B cell (primary cell): Measurements from ENCODE around the gene CHAF1A. TPM values are rescaled to one million over a fixed set of nuclear protein-coding genes. Genes with fewer than 3 reads are reported as not detected.

Source experiments
- ATAC-seq: fragments of 200-7000 bp; cut with Tn5 transposase; one replicate; pipeline ENCODE4 v1.10.0; 2021; ENCODE audit warnings: low read depth, mild to moderate bottlenecking, moderate number of reproducible peaks, moderate library complexity
- CTCF ChIA-PET: fragments of 350-600 bp; sonication (Branson Sonifier 250); formaldehyde crosslinking; loops from one replicate; lab custom pipeline; 2021; ENCODE audit warnings: antibody characterized with exemption, inconsistent platforms; lab: Charles Lee
- POLR2A ChIA-PET: fragments of 350-600 bp; sonication (Branson Sonifier 250); formaldehyde crosslinking; loops from one replicate; lab custom pipeline; 2021; ENCODE audit warnings: antibody characterized with exemption; lab: Charles Lee
- DNase-seq: peaks from one replicate; pipeline ENCODE4 v3.0.0; 2013
- H2AFZ ChIP-seq: 2 replicates; pipeline ENCODE4 v1.6.1; 2012; ENCODE audit warnings: mild to moderate bottlenecking, low read depth, low read length; ENCODE audit not compliant: insufficient read depth, poor library complexity, severe bottlenecking
- H3K27ac ChIP-seq, 2 donors: 1 replicate in 1 of 2; 2 replicates in 1 of 2; pipeline ENCODE4 v1.5.1; 2012 to 2013; ENCODE audit warnings: low read length in 2 of 2, mild to moderate bottlenecking in 2 of 2, moderate library complexity in 1 of 2
- H3K27me3 ChIP-seq, 4 experiments: fragments of 200-600 bp in 1 of 4; sonication (generic) in 1 of 4; replicated peaks in 1 of 4; 1 replicate in 2 of 4; 2 replicates in 2 of 4; pipeline versions ENCODE4 v1.6.1 to v1.7.0; 2013 to 2016; ENCODE audit warnings: low read length in 3 of 4, mild to moderate bottlenecking in 2 of 4, mixed read lengths in 1 of 4, moderate library complexity in 1 of 4; ENCODE audit not compliant: insufficient read depth in 4 of 4, control insufficient read depth in 3 of 4; ENCODE audit errors: control extremely low read depth in 1 of 4
- H3K36me3 ChIP-seq, 2 experiments: replicated peaks in 1 of 2; 1 replicate in 1 of 2; 2 replicates in 1 of 2; pipeline versions ENCODE4 v1.6.1 to v1.7.1; 2013; ENCODE audit warnings: low read length in 1 of 2; ENCODE audit not compliant: insufficient read depth in 2 of 2, control insufficient read depth in 1 of 2; ENCODE audit errors: control extremely low read depth in 1 of 2, extremely low read depth in 1 of 2
- H3K4me1 ChIP-seq, 2 donors: fragments of 200-600 bp in 1 of 2; sonication (generic) in 1 of 2; 1 replicate in 1 of 2; 2 replicates in 1 of 2; pipeline versions ENCODE4 v1.5.1 to v1.6.1; 2013 to 2017; ENCODE audit warnings: low read length in 2 of 2; ENCODE audit not compliant: control insufficient read depth in 2 of 2, insufficient read depth in 2 of 2
- H3K4me2 ChIP-seq: replicated peaks from 2 replicates; pipeline ENCODE3; 2012; ENCODE audit warnings: mild to moderate bottlenecking, low read depth, low read length; ENCODE audit not compliant: poor library complexity, severe bottlenecking
- H3K4me3 ChIP-seq, 5 experiments: fragments of 200-600 bp in 1 of 5; sonication (generic) in 1 of 5; 1 replicate in 3 of 5; 2 replicates in 2 of 5; pipeline versions ENCODE4 v1.5.1 to v1.7.0; 2011 to 2016; ENCODE audit warnings: low read length in 4 of 5, mild to moderate bottlenecking in 4 of 5, low read depth in 2 of 5, control low read depth in 1 of 5, moderate library complexity in 1 of 5; ENCODE audit not compliant: insufficient read depth in 1 of 5; ENCODE audit errors: control extremely low read depth in 1 of 5, extremely low read depth in 1 of 5
- H3K79me2 ChIP-seq: fragments of 200-600 bp; sonication (generic); one replicate; pipeline ENCODE4 v1.6.0; 2016; ENCODE audit warnings: low read length; ENCODE audit not compliant: control insufficient read depth, insufficient read depth
- H3K9ac ChIP-seq: fragments of 200-600 bp; sonication (generic); 2 replicates; pipeline ENCODE4 v1.6.1; 2017; ENCODE audit warnings: mild to moderate bottlenecking, low read length, moderate library complexity
- H3K9me3 ChIP-seq, 3 donors: one replicate each; pipeline versions ENCODE4 v1.6.1 to v1.7.1; 2013; ENCODE audit warnings: low read length in 2 of 3; ENCODE audit not compliant: control insufficient read depth in 2 of 3, insufficient read depth in 1 of 3; ENCODE audit errors: control extremely low read depth in 1 of 3
- H4K20me1 ChIP-seq: 2 replicates; pipeline ENCODE4 v1.6.0; 2012; ENCODE audit warnings: mild to moderate bottlenecking, low read length; ENCODE audit not compliant: insufficient read depth, control insufficient read depth, poor library complexity, severe bottlenecking
- H3K27ac Mint-ChIP-seq: one replicate; pipeline ENCODE4 v1.8.0; 2021; ENCODE audit warnings: mixed read lengths
- H3K27me3 Mint-ChIP-seq: one replicate; pipeline ENCODE4 v1.8.0; 2021; ENCODE audit warnings: mixed read lengths
- H3K4me1 Mint-ChIP-seq: one replicate; pipeline ENCODE4 v1.8.0; 2021; ENCODE audit warnings: mixed read lengths
- H3K4me3 Mint-ChIP-seq: one replicate; pipeline ENCODE4 v1.8.0; 2021; ENCODE audit warnings: mixed read lengths
- H3K9me3 Mint-ChIP-seq: one replicate; pipeline ENCODE4 v1.8.0; 2022; ENCODE audit warnings: mixed read lengths; ENCODE audit not compliant: insufficient read depth
- EZH2 ChIP-seq: IDR thresholded peaks from 2 replicates; pipeline ENCODE4 v1.6.1; 2012; ENCODE audit warnings: borderline replicate concordance, low read depth, mild to moderate bottlenecking, moderate library complexity, low read length; ENCODE audit not compliant: insufficient read depth, poor library complexity, severe bottlenecking
- WGBS: methylation state at CpG from one replicate; pipeline ENCODE4 v1.1.5; 2013; ENCODE audit warnings: missing lambda C conversion rate; ENCODE audit not compliant: insufficient coverage; 5-methylcytosine and 5-hydroxymethylcytosine counted together
- intact Hi-C: fragments of 100-400 bp; cut with micrococcal nuclease; formaldehyde crosslinking; loops from one replicate; pipeline ENCODE4 v1.10.0; 2022
- polyA plus RNA-seq: library from polyadenylated mRNA; depleted of rRNA; stranded (reverse); fragments of >200 nt; gene quantifications from 2 replicates; pipeline ENCODE4 v1.2.3, GENCODE V29; 2012
- total RNA-seq, 2 donors: library from RNA; stranded (reverse); fragments of 120-200 nt in 1 of 2; gene quantifications; 1 replicate in 1 of 2; 2 replicates in 1 of 2; pipeline versions ENCODE4 v1.2.3 to v1.2.4, GENCODE V29; 2013 to 2022
- TF ChIP-seq, protein P1 (sequence below): fragments of 200-600 bp; IDR thresholded peaks from one replicate; pipeline ENCODE4 v1.8.0; 2022; ENCODE audit warnings: antibody characterized with exemption, mild to moderate bottlenecking

Gene CHAF1A
- total and polyA plus RNA-seq, 2 donors (not counting 1 experiment from before 2014, with no cell fraction given): 15.1 to 19.7 TPM

DNA sequence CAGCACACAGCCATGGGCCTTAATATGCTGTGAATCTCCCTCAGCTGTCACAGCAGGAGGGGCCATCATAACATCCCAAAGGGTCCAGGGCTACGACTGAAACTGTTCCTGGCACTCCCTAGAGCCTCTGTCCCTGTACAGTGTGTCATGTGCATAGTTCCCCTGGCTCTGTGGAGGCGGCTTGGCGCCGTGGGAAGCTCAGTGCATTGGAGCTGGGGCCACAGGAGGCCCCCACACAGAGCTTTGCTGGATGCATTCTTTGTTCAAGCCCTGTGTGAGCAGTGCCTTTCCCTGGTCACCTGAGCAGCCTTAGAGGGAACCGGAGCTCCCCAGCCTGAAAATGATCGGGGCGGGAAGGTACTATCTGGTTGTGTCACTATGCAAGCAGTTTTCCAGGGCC, 33.8 kb downstream of the CHAF1A start:
- no peaks in the 10 kb centered on the region for H3K9me3 ChIP-seq
- no peaks in the 10 kb centered on the region for H3K9me3 Mint-ChIP-seq
- ChIA-PET POLR2A (no interaction called here), CTCF (no interaction called here)
- H3K27ac Mint-ChIP-seq: no peak overlapping the region
- H3K9ac ChIP-seq: no peak overlapping the region
- H3K27ac ChIP-seq: no peak overlapping the region
- H3K4me2 ChIP-seq: no peak overlapping the region
- peaks cover 4% of the 10 kb centered on the region for H3K79me2 ChIP-seq
- no peak for DNase-seq
- H3K4me3 ChIP-seq: no peak overlapping the region
- ATAC-seq: no peak
- H3K27me3 Mint-ChIP-seq: no peaks in the 10 kb centered on the region
- no peak overlapping the region for H2AFZ ChIP-seq
- no peaks in the 10 kb centered on the region for H3K36me3 ChIP-seq
- no peaks in the 10 kb centered on the region for H4K20me1 ChIP-seq
- peaks cover 17 to 21% of the 10 kb centered on the region in 2 donors for H3K4me1 ChIP-seq
- no peak for TF ChIP-seq EZH2
- TF ChIP-seq, protein P1, sequence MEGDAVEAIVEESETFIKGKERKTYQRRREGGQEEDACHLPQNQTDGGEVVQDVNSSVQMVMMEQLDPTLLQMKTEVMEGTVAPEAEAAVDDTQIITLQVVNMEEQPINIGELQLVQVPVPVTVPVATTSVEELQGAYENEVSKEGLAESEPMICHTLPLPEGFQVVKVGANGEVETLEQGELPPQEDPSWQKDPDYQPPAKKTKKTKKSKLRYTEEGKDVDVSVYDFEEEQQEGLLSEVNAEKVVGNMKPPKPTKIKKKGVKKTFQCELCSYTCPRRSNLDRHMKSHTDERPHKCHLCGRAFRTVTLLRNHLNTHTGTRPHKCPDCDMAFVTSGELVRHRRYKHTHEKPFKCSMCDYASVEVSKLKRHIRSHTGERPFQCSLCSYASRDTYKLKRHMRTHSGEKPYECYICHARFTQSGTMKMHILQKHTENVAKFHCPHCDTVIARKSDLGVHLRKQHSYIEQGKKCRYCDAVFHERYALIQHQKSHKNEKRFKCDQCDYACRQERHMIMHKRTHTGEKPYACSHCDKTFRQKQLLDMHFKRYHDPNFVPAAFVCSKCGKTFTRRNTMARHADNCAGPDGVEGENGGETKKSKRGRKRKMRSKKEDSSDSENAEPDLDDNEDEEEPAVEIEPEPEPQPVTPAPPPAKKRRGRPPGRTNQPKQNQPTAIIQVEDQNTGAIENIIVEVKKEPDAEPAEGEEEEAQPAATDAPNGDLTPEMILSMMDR: no peak
- H3K4me1 Mint-ChIP-seq: peaks cover 19% of the 10 kb centered on the region
- no peaks in the 10 kb centered on the region for H3K27me3 ChIP-seq
- no peak overlapping the region for H3K4me3 Mint-ChIP-seq
- 96% methylated on average over 7 of the region's 7 CpGs for WGBS
- intact Hi-C loops: no loop called here

DNA sequence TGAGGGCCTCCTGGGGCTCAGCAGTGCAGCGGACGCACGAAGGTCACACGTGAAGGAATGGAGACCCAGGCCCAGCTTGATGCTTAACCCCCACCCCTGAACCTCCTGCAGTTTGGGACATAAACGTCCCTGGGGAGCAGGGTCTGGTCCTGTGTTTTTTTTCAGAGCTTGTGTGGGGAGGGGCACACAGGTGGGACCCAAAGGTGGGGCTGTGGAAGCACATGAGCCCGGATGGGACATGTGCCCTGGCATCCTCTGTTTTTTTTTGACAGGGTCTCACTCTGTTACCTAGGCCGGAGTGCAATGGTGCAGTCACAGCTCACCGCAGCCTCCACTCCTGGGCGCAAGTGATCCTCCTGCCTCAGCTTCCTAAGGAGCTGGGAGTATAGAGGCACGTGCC, 34.7 kb downstream of the CHAF1A start:
- H3K4me3 ChIP-seq: no peak overlapping the region
- DNase-seq (no peak), ATAC-seq (no peak)
- H3K79me2 ChIP-seq: peaks cover 4% of the 10 kb centered on the region
- ChIA-PET CTCF (no interaction called here), POLR2A (no interaction called here)
- no peak overlapping the region for H3K4me3 Mint-ChIP-seq
- H3K36me3 ChIP-seq: no peaks in the 10 kb centered on the region
- H3K9me3 ChIP-seq: no peaks in the 10 kb centered on the region
- peaks cover 8 to 16% of the 10 kb centered on the region in 2 donors for H3K4me1 ChIP-seq
- H3K4me2 ChIP-seq: no peak overlapping the region
- H3K9ac ChIP-seq: no peak overlapping the region
- intact Hi-C loops: no loop called here
- H3K9me3 Mint-ChIP-seq: no peaks in the 10 kb centered on the region
- no peaks in the 10 kb centered on the region for H3K27me3 Mint-ChIP-seq
- TF ChIP-seq, protein P1: no peak
- no peak for TF ChIP-seq EZH2
- no peaks in the 10 kb centered on the region for H4K20me1 ChIP-seq
- peaks cover 13% of the 10 kb centered on the region for H3K4me1 Mint-ChIP-seq
- no peak overlapping the region for H2AFZ ChIP-seq
- WGBS: 100% methylated on average over 9 of the region's 10 CpGs
- no peaks in the 10 kb centered on the region for H3K27me3 ChIP-seq
- no peak overlapping the region for H3K27ac Mint-ChIP-seq
- H3K27ac ChIP-seq: no peak overlapping the region
